Effector memory CD4-positive, alpha-beta T cell (primary cell): ENCODE data around the gene PROCA1.

Experiments used
- DNase-seq, 3 donors: peaks; one replicate each; pipeline ENCODE4 v3.0.0-alpha.2; 2020
- H3K27ac ChIP-seq: 2 replicates; pipeline ENCODE4 v1.7.0; 2013; ENCODE audit warnings: mild to moderate bottlenecking, low read length, moderate library complexity; ENCODE audit not compliant: insufficient read depth, poor library complexity, severe bottlenecking
- H3K27me3 ChIP-seq: replicated peaks from 2 replicates; pipeline ENCODE4 v1.7.0; 2013; ENCODE audit warnings: mild to moderate bottlenecking, low read length; ENCODE audit not compliant: insufficient read depth, control insufficient read depth, poor library complexity, severe bottlenecking
- H3K36me3 ChIP-seq: 2 replicates; pipeline ENCODE4 v1.7.0; 2013; ENCODE audit warnings: mild to moderate bottlenecking, low read length, moderate library complexity; ENCODE audit not compliant: control insufficient read depth, insufficient read depth
- H3K4me1 ChIP-seq: 2 replicates; pipeline ENCODE4 v1.7.0; 2013; ENCODE audit warnings: low read length, mild to moderate bottlenecking; ENCODE audit not compliant: control insufficient read depth, insufficient read depth, poor library complexity, severe bottlenecking
- H3K4me3 ChIP-seq: 2 replicates; pipeline ENCODE4 v1.7.0; 2013; ENCODE audit warnings: low read length, low read depth, mild to moderate bottlenecking; ENCODE audit not compliant: insufficient read depth, poor library complexity, severe bottlenecking
- H3K9me3 ChIP-seq: 2 replicates; pipeline ENCODE4 v1.7.0; 2013; ENCODE audit warnings: mild to moderate bottlenecking, low read length, moderate library complexity; ENCODE audit not compliant: control insufficient read depth
- total RNA-seq, 3 donors: gene quantifications; one replicate each; lab custom pipeline; 2026; lab: John Stamatoyannopoulos, UW

Gene PROCA1, protein sequence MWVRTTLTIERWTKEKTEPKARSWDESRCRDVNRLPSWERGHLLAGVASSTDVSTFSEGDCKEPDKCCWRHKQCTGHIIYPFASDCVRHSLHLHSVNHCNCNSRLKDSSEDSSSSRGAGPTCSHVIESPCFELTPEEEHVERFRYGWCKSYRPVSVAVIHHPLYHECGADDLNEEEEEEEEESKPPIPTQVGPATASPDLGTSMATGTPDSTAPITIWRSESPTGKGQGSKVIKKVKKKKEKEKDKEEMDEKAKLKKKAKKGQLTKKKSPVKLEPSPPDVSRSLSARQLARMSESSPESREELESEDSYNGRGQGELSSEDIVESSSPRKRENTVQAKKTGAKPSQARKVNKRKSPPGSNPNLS
- 4.7 to 5.0 (median 4.8) reads per million in 3 donors for total RNA-seq

DNA sequence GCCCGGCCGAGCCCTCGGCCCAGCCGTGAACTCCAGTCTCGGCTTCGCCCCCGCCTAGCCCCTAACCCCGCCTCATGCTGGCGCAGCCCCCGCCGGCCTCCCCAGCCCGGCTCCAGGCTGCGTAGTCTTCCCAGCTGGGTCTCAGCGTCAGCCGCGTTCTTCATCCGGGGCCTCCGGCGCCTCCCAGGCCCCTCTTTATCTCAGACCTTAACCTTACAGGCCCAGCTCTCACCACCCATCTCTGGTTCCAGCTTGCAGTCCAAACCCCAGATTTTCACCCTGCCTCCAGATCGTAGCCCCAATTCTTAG lies at the start of gene PROCA1:
PROCA1 (minus strand) TSS at position 166 of the 309 bp plus-strand sequence. CDS start 228 bp downstream, outside the sequence.
- Histone ChIP-seq H3K9me3 (no peaks in the 10 kb centered on the region), H3K27me3 (peaks cover under 1% of the 10 kb centered on the region), H3K27ac (peak within 1 kb of the TSS; percentile 74), H3K4me1 (peaks cover 15% of the 10 kb centered on the region), H3K36me3 (no peaks in the 10 kb centered on the region), H3K4me3 (peak within 1 kb of the TSS; percentile 61)
- DNase-seq, result no peak

DNA sequence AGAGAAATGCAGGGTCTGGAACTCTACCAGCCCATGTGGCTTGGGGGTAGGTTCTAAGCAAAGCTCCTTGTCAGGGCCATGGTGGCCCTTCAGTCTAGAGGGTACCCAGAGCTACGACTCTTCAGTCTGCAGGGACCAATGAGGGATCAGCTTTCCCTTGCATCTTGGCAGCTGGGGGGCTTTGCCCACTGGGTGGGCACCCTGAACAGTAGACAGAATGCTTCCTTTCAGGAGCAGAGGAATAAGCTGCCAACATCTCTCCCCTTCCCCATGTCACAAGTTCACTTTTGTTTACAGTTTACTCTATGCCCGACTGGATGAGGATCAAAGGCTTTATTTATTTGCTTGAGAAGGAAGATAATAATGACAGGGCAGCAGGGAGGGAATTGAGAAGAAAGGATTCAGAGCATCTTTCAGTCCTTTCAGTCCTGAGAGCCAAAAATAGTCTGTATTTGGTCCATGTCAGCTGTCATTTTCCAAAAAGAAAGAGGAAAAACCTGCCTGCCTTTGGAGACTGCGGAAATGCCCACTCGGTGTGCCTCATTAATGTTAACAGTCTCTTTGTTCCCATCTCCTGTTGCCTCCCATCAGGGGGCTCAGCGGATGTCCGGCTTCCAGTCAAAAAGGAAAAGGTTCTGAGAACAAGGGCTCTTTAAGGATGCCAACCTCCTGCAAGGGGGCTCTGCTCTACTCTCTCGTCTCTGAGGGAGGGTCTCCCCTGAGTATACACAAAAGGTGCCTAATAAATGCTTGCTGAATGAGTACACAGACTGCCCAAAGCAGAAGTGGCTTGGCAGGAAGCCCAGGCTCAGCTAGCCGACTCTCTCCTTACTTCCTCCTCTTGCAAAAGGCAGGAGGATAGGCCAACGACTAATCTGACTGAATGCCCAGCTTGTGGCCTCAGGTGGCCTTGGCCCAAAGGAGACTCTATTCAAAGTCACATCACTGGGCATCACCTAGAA lies 49.2 kb upstream of the PROCA1 start:
- Histone ChIP-seq H3K36me3 (peaks cover 56% of the 10 kb centered on the region), H3K27ac (no peak overlapping the region)
- no peak for DNase-seq

DNA sequence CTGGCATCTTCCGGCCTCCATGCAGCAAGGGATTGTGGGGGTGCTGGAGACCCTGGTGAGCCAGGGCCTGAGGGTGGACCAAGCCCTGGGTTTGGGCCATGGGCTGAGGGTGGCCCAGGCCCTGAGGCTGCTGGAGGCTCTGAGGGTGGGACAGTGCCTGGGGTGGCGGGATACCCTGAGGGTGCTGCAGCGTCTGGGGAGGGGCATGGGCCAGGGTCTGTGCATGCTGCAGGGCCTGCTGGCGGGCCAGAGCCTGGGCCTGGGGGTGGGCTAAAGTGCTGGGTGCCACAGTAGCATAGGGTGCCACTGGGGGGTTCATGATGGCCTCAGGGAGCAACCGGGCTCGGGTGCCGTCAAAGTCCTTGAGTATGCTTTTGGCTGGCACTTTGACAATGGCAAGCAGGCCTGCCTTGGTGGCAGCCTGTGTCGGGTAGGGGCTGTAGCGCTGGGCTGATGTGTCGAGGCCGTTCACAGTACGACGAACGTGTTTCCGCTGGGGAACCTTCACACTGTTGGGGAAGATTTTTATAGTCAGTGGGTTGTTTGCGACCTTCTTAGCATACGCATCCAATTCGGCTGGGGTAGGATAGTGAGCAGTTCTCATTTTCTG lies 47.7 kb upstream of the PROCA1 start:
- no peak for DNase-seq
- no peak overlapping the region for H3K27ac ChIP-seq
- H3K36me3 ChIP-seq, result peaks cover 45% of the 10 kb centered on the region
- H3K27me3 ChIP-seq, result no peaks in the 10 kb centered on the region
- no peaks in the 10 kb centered on the region for H3K4me1 ChIP-seq
- no peak overlapping the region for H3K4me3 ChIP-seq
- H3K9me3 ChIP-seq, result no peaks in the 10 kb centered on the region

More for the DNA sequence above, 49.2 kb upstream of the PROCA1 start:
- Histone ChIP-seq H3K4me3 (no peak overlapping the region), H3K27me3 (no peaks in the 10 kb centered on the region), H3K4me1 (no peaks in the 10 kb centered on the region), H3K9me3 (no peaks in the 10 kb centered on the region)

DNA sequence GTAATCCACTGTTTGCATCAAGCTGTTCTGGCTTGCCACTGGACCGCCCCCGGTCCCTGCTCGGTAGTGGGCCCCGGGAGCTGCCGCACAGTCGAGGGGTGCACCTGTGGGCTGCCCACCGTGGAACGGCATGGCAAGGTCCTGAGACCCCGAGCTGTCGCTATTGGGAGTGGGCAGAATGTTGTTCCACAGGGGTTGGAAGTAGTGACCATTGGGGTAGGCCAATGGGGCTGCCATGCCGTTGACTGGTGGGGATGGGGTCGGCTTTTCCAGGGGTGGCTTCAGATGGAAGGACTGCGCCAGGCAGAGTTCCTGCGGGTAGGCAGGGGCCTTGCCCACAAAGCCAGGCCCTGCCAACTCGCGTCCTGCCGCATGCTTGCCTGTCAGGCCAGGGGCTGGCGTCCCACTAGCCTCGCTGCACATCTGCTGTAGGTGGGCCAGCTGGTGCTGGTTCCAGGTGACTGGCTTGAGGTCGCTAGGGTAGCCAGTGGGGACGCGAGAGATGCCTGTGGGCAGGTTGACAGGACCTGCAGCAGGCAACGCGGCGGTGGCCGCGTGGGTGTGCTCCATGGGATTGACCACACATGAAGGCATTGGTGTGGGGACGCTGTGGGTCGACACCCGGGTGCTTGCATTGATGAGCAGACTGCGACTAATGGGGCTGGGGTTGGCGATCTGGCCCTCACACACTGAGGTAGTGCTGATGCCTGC lies 46.9 kb upstream of the PROCA1 start:
- H3K27ac ChIP-seq, result no peak overlapping the region
- no peak for DNase-seq
- H3K4me1 ChIP-seq, result no peaks in the 10 kb centered on the region
- H3K4me3 ChIP-seq, result no peak overlapping the region
- peaks cover 45% of the 10 kb centered on the region for H3K36me3 ChIP-seq
- H3K27me3 ChIP-seq, result no peaks in the 10 kb centered on the region
- no peaks in the 10 kb centered on the region for H3K9me3 ChIP-seq

DNA sequence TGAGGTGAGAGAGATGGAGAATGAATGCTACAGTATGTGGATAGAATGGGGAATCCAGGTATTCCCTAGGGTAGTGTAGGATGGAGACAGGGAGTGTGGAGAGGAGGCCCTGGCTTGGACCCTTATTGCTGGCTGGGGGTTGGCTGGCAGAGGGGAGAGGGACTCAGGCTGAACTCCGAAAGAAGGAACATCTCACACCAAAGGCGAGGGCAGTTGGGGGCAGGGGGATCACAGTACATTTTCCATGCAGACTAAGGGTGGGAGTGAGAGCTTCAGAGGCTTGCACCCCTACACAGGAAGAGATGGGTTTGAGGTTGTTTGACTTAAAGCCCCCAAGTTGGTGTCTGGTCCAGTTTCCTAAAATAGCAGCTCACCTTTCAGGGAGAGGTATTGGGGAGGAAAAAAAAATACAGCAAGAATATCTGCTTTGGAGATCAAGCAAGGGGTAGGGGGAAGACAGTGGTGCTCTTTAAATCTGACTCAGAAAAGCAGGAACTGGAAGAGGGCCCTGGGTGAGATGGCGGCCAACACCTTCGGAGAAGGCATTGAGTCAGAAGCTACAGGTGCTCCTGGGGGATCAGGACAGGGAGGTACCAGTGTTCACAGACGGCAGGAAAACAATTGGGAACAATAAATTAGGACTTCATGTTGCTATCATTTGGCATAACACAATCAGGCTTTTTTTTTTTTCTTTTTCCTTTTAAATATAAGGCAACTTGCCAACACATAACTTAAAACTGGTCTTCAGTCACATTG lies 44.5 kb upstream of the PROCA1 start:
- DNase-seq, result no peak
- no peak overlapping the region for H3K4me3 ChIP-seq
- no peak overlapping the region for H3K27ac ChIP-seq
- no peaks in the 10 kb centered on the region for H3K9me3 ChIP-seq
- H3K4me1 ChIP-seq, result no peaks in the 10 kb centered on the region
- H3K27me3 ChIP-seq, result no peaks in the 10 kb centered on the region
- peaks cover 34% of the 10 kb centered on the region for H3K36me3 ChIP-seq

DNA sequence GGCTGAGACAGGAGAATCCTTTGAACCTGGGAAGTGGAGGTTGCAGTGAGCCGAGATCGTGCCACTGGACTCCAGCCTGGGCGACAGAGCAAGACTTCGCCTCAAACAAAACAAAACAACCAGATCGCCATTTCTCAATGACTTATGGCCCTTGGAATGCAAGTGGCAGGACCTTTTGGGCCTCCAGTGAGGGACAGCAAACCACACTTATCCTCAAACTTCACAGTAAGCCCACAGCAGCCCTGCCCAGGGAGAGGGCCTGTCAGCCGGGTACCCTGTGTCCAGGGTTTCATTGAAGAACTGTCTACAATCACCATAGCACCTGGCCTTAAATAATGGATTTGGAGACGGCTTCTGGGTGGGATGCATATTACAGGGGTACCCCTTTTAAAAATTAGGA lies 43.8 kb upstream of the PROCA1 start:
- Histone ChIP-seq H3K9me3 (no peaks in the 10 kb centered on the region), H3K27ac (no peak overlapping the region), H3K4me1 (no peaks in the 10 kb centered on the region), H3K27me3 (no peaks in the 10 kb centered on the region), H3K36me3 (peaks cover 27% of the 10 kb centered on the region), H3K4me3 (no peak overlapping the region)
- no peak for DNase-seq

DNA sequence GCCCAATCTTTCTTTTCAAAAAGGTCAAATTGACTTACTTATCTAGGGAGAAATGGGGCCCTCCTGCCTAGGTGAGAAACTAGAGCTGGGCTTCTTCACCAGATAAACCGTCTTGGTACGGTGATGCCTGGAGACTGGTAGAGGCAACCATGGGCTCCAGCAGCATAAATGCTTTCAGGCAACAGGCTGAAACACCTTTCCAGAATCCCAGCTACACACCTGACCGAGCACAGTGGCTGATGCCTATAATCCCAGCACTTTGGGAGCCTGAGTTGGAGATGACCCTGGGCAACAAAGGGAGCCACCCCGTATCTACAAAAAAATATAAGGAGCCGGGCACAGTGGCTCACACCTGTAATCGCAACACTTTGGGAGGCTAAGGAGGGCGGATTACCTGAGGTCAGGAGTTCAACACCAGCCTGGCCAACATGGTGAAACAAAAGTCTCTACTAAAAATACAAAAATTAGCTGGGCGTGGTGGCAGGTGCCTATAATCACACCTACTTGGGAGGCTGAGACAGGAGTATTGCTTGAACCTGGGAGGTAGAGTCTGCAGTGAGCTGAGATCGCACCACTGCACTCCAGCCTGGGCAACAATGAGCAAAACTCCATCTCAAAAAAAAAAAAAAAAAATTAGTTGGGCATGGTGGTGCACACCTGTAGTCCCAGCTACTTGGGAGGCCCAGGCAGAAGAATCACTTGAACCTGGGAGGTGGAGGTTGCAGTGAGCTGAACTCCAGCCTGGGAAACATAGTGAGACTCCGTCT lies 40.1 kb upstream of the PROCA1 start:
- Histone ChIP-seq H3K4me3 (no peak overlapping the region), H3K4me1 (peaks cover 4% of the 10 kb centered on the region), H3K36me3 (peaks cover 10% of the 10 kb centered on the region), H3K9me3 (no peaks in the 10 kb centered on the region), H3K27me3 (no peaks in the 10 kb centered on the region), H3K27ac (no peak overlapping the region)
- no peak for DNase-seq

DNA sequence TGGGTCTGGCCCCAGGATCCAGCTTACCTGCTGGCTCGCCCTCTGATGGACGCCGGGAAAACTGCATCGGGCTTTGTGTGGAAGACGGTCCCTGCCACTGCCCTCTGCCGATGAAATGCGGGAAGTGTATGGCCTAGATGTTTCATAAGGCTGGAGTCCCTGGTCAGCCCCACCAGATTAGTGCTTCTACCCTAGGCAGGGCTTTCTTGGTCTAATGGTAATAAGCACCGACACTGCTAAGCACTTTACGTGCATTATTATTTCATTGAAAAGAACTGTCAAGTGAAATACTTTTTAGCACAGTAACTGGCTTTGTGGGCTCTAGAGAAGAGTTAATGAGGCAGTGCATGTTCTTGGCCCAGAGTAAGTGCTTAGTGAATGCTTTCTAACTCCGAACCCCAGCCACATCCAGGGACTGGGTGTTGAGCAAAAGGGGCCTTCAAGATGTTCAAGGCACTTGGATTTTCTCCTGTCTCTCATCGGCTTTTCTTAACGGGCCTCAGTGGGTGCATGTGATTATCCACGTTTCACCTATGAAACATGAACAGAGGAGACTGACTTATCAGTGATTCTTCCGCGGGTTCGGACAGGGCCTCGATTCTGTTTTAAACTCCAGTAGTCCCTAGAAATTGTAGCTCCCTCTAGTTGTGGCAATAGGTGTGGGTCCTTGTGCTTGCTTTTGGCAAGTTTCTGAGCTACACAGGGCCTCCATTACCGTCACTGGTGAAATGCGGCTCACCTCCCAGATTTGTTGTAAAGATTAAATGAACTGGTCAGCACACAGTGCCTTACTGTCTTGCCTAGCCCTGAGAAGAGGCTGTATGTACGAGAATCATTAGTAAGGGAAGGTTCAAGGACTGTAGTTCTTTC lies 38.7 kb upstream of the PROCA1 start:
- H3K27me3 ChIP-seq, result no peaks in the 10 kb centered on the region
- peaks cover 10% of the 10 kb centered on the region for H3K36me3 ChIP-seq
- H3K4me3 ChIP-seq, result no peak overlapping the region
- peaks cover 10% of the 10 kb centered on the region for H3K4me1 ChIP-seq
- DNase-seq, result peak; percentile 77 to 86 (median 79)
- H3K9me3 ChIP-seq, result no peaks in the 10 kb centered on the region
- H3K27ac ChIP-seq, result peak overlapping the region; percentile 60
